Putamen (tissue), 1 donor: Measurements from ENCODE around the gene RIOK1.

ENCODE experiments used
- DNase-seq: peaks from one replicate; pipeline ENCODE4 v3.0.0-alpha.2; 2016; ENCODE audit warnings: low spot score

Gene RIOK1

GRCh38 chr6:7409740-7410139 is 20.1 kb downstream of the RIOK1 start:
- no peak for DNase-seq

- DNase-seq, result no peak
These were observed 21.2 kb downstream of the RIOK1 start for GRCh38 chr6:7410851-7411250.

GRCh38 chr6:7411328-7411727 is 21.7 kb downstream of the RIOK1 start:
- DNase-seq, result no peak

- no peak for DNase-seq
These were observed 23.7 kb downstream of the RIOK1 start for GRCh38 chr6:7413151-7413823.

- no peak for DNase-seq
These were observed 25.2 kb downstream of the RIOK1 start for GRCh38 chr6:7414811-7415210.

- DNase-seq, result no peak
These were observed 28.1 kb downstream of the RIOK1 start for GRCh38 chr6:7417684-7418083.

- no peak for DNase-seq
These were observed 28.8 kb downstream of the RIOK1 start for GRCh38 chr6:7418238-7418905.

GRCh38 chr6:7419065-7419464 is 29.5 kb downstream of the RIOK1 start:
- no peak for DNase-seq

- no peak for DNase-seq
These were observed 31.5 kb downstream of the RIOK1 start for GRCh38 chr6:7421066-7421465.

- DNase-seq, result no peak
These were observed 34.5 kb downstream of the RIOK1 start for GRCh38 chr6:7424058-7424457.

GRCh38 chr6:7424967-7425807 is 35.6 kb downstream of the RIOK1 start:
- no peak for DNase-seq

GRCh38 chr6:7425808-7426190 is 36.2 kb downstream of the RIOK1 start:
- DNase-seq, result no peak

GRCh38 chr6:7426447-7427169 is 37.0 kb downstream of the RIOK1 start:
- no peak for DNase-seq

- DNase-seq, result no peak
These were observed 41.7 kb downstream of the RIOK1 start for GRCh38 chr6:7431313-7431673.

- no peak for DNase-seq
These were observed 42.2 kb downstream of the RIOK1 start for GRCh38 chr6:7431674-7432390.

- DNase-seq, result no peak
These were observed 42.9 kb downstream of the RIOK1 start for GRCh38 chr6:7432391-7433120.

GRCh38 chr6:7433121-7433617 is 43.6 kb downstream of the RIOK1 start:
- DNase-seq, result no peak

- no peak for DNase-seq
These were observed 45.1 kb downstream of the RIOK1 start for GRCh38 chr6:7434672-7435071.

- no peak for DNase-seq
These were observed 48.4 kb downstream of the RIOK1 start for GRCh38 chr6:7438011-7438410.

- DNase-seq, result no peak
These were observed 49.6 kb downstream of the RIOK1 start for GRCh38 chr6:7439228-7439627.

GRCh38 chr6:7440476-7440875 is 50.9 kb downstream of the RIOK1 start:
- no peak for DNase-seq
